Measurements from ENCODE around the gene SLC9A1.

SLC9A1 gene

DNA sequence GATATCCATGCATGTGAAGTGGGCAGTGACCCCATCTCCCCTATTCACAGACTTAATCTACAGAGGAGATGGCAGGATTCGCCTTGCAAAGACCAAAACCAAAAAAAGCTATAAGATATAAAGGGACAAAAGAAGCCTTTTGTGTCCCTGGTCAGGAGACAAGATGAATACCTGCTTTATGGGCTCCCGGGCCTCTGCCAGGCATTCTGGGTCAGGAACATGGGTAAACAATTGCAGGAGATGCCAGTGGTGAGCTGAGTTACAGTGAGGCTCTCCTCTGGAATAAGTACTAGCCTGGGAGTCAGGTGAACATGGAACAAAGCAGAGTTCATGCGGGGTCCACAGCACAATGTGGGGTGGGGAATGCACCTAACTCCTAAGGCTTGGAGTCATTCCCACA is 4.7 kb downstream of the SLC9A1 start:
- no peak for DNase-seq

DNA sequence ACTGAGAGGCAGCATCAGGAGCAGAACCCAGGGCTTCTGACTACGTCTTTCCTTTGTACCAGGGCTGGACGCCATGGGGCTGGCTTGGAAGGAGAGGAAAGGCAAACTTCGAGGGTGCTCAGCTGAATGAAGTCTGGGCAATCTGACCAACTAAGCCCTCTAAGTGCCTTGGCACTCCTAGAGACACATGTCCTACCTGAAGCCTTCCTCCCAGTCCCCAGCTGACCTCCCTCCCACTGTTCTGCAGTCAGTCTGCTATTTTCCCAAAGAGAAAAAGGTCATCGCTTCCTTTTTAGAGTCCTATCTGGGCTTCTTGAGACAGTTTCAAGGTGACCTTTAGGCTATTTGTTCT is 5.2 kb downstream of the SLC9A1 start:
- no peak for DNase-seq

DNA sequence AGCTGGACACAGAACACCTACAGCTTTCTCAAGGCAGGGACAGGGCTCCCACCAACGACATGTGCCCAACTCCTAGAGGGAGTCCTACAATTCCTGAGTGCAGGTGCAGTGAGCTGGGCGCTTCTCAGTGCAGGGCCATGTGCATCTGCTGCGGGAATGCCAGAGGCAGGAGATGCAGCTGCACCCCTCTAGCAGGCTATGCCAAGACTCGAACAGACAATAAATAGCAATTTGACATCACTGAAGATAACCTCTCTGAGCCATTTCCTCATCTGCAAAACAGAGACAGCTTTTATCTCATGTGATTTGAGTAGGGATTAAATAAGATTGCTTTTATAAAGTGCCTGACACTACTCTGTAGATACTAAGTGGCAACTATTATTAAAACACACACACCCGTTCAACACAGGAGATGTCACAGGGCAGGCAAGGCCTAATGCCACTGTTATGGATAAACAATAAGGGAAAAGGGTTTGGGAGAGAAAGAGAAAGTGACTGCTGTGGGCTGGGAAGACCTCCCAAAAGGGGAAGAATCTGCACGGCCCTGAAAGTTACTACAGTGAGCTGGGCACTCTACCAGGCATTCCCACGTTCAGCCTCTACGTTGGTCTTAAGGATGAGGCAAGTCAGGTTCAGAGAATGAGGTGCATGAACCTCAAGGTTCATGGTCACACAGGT is 5.7 kb downstream of the SLC9A1 start:
- DNase-seq, result no peak

DNA sequence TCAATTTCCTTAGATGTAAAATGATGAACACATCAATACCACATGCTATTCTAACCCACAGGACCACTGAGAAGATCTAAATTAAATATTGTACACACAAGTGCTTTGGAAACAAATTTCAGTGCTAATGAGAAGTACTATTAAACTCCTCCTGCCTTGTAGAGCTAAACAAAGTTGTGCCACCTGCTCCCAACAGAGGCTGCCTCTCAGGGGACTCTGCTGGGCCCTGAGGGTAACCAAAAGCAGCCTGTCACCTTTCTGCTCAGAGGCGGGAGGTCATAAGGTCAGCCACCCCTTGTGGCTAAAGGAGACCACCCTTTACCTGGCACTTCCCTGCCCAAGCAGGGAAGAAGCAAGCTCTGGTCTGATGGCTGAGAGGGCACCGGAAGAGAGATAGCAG is 6.3 kb downstream of the SLC9A1 start:
- no peak for DNase-seq

DNA sequence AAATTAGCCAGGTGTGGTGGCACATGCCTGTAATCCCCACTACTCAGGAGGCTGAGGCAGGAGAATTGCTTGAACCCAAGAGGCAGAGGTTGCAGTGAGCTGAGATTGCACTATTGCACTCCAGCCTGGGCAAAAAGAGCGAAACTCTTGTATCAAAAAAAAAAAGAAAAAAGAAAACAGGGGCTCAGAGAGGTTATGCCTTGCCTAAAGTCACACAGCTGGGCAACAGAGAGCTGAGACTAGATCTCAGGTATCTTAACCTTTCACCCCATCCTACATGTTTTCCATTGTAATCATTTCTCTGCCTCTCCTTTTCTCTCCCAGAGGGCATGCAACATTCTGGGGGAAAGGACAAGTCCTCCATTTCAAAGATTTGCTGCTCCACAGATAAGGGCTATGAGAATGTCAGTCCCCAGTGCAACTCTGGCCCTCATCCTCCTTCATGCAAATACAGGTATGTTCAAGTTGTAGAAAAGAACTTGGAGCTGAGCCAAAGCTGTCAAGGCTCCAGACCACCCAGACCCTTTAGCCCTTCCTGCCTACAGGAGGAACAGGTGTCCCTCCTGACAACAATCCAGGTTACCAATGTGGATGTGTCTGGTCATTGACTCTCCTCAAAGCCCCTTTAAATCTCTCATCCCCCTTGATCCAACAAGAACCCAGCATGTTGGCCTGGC is 6.9 kb downstream of the SLC9A1 start:
- DNase-seq, result no peak

DNA sequence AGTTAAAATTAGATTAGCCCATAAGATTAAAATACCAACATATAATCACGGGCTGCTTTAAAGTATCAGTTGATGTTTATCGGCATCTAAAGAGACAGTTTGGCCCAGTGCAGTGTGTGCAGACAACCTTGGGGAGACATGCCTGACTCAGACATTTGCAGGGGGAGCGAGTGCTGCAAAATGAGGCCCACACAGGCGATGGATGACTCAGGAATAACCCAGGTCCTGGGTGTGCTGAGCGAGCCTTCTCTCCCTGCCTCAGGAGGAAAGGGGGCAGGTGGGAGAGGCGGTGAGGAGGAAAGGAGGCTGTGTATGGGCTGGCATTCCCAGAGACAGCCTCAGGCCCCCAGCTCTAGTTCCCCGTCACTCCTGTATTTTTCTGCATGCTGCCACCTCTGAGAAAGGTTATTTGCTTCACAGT is 9.0 kb downstream of the SLC9A1 start:
- DNase-seq, result peak; percentile 42

DNA sequence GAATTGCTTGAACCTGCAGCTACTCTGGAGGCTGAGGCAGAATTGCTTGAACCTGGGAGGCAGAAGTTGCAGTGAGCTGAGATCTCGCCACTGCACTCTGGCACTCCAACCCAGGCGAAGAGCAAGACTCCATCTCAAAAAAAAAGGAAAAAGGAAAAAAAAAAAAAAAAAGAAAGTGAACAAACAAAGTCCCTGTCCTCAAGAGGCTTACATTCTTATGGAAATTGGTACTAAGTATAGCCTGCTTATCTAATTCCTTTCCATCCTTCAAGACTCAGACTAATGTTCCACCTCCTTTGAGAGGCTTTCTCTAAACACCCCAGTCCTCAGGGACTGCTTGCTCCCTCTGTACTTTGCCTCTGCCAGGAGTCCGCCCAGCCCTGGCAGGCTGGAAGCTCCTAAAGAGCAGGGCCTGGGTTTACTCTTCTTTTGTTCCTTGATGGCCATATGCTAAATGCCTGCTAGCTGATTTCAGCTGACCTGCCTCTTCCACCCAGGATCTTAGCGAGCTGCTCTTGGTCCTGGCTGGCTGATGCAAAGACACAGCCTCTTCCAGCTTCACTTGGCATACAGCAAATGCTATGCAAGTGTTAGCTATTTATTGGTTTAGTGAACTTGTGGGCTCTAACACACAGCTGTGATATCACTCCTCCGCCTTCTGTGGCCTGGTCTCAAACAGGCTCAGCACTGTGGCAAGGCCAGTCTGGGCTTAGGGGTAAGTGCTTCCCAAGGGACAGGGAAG is 9.8 kb downstream of the SLC9A1 start:
- DNase-seq, result no peak

DNA sequence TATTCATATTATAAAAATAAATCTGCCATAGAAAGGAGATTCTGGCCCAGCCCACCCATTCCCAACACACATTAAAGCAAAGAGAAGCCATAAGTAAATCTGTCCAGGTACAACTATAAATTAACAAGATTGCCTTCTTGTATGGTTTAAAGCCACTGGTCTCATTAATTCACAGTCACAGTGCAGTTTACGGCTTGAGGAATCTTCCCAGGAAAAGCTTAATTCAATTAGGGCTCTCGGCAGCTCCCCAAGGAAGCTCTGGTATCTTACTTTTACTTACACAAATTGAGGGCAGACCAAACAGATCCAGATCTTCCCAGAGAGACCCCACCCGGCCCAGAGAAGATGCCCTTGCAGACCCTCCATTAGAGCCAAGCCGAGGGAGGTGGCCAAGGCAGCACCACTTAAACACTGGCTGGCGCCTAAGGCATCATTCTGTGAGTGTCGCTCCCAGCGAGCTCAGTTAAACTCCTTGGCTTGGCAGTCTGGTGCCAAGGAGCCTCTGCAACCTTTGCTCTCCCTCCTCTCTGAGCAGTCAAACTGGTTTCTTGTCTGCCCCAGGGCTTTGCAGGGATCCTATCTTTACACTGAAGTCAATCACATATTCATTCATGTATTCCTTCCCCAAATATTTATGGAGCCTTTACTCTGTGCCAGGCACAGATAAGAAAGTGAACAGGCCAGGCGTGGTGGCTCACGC is 10.7 kb downstream of the SLC9A1 start:
- no peak for DNase-seq

DNA sequence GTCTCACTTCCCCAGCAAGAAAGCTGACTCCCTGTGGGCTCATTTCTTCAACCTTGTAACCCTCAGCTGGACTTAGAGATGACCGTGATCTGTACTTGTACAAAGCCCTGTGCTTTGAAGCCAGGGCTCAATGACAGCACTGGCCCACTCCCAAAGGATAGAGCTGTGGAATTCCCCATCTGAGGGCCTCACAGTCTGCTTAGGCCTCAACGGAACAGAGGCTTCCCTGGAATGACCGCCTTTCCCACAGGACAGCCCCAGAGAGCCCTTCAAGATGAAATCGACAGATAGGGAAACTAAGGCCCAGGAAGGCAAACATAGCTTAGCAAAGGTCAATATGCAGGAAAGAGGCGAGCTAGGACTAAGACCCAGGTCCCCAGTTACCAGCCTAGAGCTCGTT is 11.5 kb downstream of the SLC9A1 start:
- DNase-seq, result no peak

DNA sequence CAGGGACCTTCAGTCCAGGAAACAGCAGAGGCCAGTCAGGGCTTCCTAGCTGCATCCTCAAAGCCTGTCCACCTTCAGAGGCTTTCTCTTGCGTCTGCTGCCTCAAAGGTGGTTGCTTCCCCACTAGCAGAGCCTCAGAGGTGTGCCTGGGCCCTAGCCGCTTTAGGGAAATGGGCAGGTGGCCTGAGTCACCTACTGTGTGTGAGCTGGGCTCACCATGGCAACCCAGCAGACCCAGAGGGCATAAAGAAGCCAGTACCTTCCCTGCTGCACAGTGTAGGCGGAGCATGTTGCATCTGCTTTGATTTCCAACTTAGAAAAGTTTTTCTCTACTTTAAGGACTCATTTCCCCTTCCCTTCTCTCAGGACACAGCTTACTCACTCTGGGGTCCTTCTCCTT is 12.5 kb downstream of the SLC9A1 start:
- no peak for DNase-seq

DNA sequence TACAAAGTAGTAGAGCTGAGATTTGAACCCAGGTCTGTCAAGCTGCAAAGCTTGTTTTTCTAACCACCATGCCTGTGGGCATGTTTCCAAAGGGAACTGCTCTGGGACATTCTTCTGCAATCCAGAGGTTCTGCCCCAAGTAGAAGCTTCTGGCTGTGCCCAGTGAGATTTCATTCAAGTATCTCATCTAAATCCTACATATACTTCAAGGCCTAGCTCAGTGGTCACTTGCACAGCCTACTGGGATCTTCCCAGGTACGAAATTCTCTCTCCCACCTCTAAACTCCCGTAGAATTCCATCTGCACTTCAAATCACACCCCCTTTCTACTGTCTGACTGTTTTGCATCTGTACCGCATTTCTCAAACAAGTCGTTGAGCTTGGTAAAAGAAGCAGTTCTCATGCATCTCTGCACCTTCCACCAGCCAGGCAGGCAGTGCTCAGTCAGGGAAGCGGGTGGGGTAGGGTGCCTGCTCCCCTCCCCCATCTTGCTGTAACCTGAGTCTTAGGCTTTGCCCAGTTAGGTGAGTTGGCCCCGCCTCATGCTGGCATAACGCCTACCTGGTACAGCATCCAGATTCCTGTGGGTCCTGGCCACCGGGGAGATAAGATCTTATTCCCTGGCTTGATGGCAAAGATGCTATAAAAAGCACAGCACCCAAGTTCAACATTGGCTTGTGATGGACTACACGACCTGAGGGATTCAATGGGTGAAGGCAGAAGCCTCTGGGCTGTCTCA is 13.5 kb downstream of the SLC9A1 start:
- DNase-seq, result no peak

DNA sequence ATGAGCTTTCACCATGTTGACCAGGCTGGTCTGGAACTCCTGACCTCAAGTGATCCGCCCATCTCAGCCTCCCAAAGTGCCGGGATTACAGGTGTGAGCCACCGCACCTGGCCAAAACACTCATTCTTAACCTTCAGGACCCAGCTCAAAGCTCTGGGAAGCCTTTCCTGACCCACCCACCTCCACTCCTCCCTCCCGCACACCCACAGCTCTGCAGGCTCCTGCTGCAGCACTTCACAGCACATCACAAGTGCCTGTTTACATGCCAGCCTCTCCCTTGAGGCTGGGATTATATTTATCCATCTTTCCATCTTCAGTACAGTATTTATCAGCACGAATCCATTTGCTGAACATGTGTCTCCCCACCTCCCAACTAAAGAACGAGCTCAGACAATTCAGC is 14.9 kb downstream of the SLC9A1 start:
- no peak for DNase-seq

DNA sequence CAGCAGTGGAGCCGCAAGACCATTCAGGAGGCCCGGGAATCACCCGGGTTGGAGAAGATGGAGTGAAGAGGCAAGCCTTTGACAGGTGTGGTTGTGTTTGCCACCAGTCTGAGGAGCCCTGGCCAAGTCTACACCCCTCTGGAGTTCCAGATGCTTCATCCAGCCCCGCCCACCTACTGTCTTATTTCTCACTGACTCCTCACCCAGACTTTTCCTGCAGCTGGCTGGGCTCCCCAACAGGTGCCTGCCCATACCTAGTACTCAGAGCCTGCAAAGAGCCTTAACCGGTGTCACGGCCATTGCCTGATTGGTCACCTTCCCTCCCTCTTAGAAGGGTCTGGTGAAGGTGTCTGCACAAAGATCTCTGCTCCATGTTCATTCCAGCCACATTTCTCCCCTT is 16.0 kb downstream of the SLC9A1 start:
- DNase-seq, result no peak

DNA sequence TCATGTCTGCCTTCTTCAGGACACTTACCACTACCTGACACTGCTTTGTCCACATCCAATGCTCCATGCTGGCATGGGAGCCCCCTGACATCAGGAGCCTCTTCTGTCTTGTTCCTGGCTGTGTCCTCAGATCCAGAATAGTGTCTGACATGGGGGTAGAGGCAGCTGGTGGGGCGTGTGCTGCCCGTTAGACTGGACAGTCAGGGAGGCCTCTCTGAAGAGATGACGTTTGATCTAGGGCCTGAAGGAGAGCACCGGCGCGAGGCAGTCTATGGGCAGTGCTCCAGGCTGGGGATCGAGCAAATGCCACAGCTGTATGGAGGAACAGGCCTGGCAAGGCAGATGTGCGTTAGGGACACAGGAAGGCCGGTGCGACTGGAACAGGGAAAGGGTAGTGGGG is 16.6 kb downstream of the SLC9A1 start:
- no peak for DNase-seq

DNA sequence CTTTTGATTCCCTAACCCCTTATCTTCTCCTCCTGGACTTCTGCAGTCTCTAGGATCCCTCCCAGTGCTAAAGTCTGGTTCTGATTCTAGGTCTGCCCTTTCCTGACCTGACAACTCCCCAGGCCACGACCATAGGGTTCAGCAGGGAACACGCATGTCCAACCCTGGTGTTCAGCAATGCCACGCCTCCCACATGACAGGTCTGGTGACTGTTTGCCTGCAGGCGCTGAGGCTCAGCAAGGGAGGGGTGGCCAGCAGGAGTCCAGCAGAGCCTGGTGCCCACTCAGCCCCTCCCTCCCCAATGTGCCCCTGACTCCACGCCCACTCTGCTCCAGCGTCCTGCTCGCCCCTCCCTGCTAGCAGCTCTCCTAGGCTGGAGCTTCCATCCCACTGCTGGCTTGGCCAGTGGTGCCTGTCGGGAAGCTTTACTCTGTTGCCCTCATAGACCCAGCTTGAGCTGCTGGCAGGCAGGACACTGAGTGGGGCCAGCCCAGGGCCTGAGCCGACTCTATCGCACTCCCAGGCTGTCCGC is 17.3 kb downstream of the SLC9A1 start:
- DNase-seq, result no peak

DNA sequence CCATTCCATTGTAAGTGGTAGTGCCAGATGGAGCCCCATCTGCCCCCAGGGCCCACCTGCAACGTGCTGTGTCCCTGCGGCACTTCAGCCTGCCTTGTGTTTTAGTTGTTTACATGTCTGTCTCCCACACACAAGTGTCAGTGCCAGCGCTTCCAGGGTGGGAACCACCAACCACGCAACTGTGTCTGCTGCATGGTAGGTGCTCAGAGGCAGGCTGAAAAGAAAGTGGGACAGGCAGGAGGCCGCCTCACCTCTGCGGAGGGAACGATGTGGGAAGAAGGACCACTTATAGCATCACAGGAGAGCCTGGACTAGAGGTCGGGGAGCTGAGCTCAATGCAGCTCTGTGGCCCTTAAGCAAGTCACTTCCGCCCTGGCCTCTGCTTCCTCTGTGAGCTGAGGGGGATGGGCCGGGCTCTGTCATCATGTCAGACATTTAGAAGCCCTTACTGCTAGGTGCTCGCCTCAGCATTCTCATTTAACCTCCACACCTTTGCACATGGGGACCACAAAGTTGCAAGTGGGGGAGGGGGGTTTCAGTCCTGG is 17.9 kb downstream of the SLC9A1 start:
- DNase-seq, result no peak

DNA sequence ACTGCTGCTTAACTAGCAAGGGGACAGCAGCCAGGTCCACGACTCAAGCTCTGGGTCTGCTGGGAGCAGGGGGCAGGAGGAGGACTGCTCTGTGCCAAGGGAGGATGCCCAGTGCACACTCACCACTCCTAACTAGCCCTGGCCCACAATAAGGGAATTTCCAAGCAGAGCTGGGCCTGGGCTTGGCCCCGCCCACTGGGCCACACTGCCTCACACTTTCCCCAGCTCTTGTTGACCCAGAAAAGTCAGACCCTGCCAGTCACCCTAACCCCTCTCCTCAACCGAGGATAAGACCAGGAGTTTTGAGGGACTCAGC is 18.7 kb downstream of the SLC9A1 start:
- no peak for DNase-seq

DNA sequence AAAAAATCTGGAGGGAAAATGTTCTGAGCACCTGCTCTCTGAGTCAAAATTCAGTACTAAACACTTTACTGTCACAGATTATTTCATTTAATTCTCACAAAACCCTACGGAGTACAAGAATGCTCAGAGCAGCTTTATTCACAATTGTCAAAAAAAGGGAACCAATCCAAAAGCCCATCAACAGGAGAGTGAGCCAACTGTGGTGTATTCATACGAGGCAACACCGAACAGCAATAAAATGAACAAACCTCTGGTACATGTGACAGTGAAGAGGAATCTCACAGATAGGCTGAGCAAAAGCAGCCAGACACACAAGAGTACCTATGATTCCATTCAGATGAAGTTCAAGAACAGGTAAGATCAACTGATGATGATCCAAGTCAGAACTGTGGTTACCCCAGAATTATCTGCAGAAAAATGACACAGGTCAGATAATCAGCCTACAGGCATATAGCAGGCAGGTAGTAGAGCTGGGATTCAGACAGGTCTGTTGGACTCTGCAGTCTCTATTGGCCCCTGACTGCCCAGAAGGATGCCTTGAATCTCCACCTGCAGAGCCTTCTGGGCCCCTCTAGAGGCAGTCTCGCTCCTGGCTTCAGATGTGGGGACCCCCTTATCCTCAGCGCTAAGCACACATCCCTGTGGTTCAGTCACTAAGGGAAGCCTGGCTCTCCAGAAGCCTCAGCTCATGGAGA is 19.2 kb downstream of the SLC9A1 start:
- no peak for DNase-seq

DNA sequence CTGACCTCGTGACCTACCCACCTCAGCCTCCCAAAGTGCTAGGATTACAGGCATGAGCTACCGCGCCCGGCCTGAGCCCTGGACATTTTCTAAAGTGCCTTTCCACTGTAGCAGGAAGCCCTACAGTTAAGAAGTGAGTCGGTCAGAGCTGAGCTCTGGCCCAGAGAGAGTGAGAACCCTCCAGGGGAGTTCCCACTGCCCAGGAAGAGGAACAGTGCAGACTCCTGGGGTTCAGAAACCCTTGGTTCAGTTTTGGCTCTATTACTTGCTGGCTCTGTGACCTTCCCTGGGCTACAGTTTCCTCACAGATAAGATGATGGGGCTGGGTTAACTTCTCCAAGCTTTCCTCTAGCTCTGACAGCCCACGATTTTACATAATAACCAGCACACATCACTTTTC is 20.9 kb downstream of the SLC9A1 start:
- no peak for DNase-seq

DNA sequence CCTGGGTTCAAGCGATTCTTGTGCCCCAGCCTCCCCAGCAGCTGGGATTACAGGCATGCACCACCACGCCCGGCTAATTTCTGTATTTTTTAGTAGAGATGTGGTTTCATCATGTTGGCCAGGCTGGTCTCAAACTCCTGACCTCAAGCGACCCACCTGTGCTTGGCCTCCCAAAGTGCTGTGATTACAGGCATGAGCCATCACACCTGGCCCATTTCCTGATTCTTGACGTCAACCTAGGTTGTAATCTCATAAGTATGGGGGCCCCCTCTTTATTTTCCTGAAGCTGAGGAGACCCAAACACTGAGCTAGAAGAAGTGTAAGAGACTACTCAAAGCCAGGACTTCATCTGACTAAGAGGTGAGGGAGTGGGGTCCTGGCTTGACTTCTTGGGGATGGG is 21.8 kb downstream of the SLC9A1 start:
- DNase-seq, result no peak

DNA sequence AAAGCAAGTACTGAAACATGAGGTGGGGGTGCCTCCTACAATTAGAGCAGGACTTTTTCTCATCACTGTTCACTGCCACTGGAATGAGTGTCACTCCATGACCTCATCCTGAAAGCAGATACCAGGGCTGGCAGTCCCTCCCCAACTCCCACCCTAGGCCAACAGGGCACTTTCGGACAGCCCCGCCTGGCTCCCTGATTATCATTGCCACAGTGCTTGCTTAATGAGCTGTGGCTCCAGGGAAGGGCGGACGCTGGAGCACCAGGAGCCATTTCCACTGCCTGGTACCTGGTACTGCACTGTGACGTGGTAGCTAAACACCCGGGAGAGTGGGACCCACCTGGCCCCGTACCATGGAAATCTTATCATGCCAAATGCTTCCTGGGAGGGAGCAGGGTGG is 22.3 kb downstream of the SLC9A1 start:
- DNase-seq, result no peak

DNA sequence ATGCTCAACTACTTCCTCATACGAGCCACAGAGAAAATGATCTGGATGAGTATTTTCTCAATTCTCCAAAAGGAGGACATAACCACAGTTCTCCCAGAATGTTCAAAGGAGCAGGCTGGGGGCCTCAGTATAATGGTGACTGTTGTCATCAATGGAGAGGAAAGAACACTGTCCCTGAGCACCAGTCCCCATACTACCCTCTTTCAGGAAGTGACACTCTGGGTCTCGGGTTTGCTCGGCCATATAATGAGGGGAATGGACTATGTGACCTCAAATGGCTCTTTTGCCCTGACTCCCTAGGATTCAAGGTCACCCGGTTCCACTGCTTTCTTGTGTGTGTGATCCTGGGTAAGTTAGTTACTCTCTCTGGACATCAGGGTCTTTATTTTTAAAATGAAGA is 22.8 kb downstream of the SLC9A1 start:
- DNase-seq, result no peak
